Esophagus squamous epithelium (tissue), 5 donors: ENCODE data around the gene TMED1. TPM values are rescaled to one million over a fixed set of nuclear protein-coding genes. Genes with fewer than 3 reads are reported as not detected.

Source experiments
- DNase-seq: peaks from one replicate; lab custom pipeline; 2025; lab: John Stamatoyannopoulos, UW
- H3K27ac ChIP-seq, 4 donors: fragments of 200-600 bp; sonication (generic); one replicate each; pipeline ENCODE4 v1.5.1; 2016 to 2019; ENCODE audit warnings: mild to moderate bottlenecking in 1 of 4
- H3K27me3 ChIP-seq, 4 donors: fragments of 200-600 bp; sonication (generic); 1 replicate in 3 of 4; 2 replicates in 1 of 4; pipeline versions ENCODE4 v1.5.1 to v1.6.0; 2017 to 2021; ENCODE audit warnings: antibody characterized with exemption in 1 of 4
- H3K36me3 ChIP-seq, 3 donors: fragments of 200-600 bp; sonication (generic); one replicate each; pipeline ENCODE4 v1.5.1; 2016 to 2019
- H3K4me1 ChIP-seq, 3 donors: fragments of 200-600 bp; sonication (generic); one replicate each; pipeline ENCODE4 v1.5.1; 2017 to 2019
- H3K4me3 ChIP-seq, 4 donors: fragments of 200-600 bp; sonication (generic); 1 replicate in 3 of 4; 2 replicates in 1 of 4; pipeline ENCODE4 v1.5.1; 2016 to 2019; ENCODE audit warnings: mild to moderate bottlenecking in 2 of 4, moderate library complexity in 1 of 4
- H3K9me3 ChIP-seq, 3 donors: fragments of 200-600 bp; sonication (generic); one replicate each; pipeline ENCODE4 v1.5.1; 2016 to 2019
- CTCF ChIP-seq, 6 experiments: fragments of 450-650 bp in 4 of 6; fragments of 200-600 bp in 2 of 6; sonication (generic) in 2 of 6; IDR thresholded peaks; one replicate each; pipeline ENCODE4 v1.5.1; 2016 to 2019; ENCODE audit warnings: antibody characterized with exemption in 6 of 6, mild to moderate bottlenecking in 4 of 6, moderate library complexity in 4 of 6
- POLR2A ChIP-seq, 4 donors: fragments of 450-650 bp; IDR thresholded peaks; one replicate each; pipeline ENCODE4 v1.6.1; 2017; ENCODE audit warnings: antibody characterized with exemption in 4 of 4, mild to moderate bottlenecking in 4 of 4, moderate library complexity in 3 of 4
- WGBS, 2 donors: methylation state at CpG; one replicate each; pipeline ENCODE4 v1.1.5; 2018; 5-methylcytosine and 5-hydroxymethylcytosine counted together
- intact Hi-C: fragments of 100-400 bp; cut with DNase I; formaldehyde crosslinking; loops from one replicate; pipeline ENCODE4 v1.15.0; 2022
- total RNA-seq, 4 donors: library from RNA; depleted of rRNA; stranded (reverse); fragments of >200 nt; gene quantifications; one replicate each; pipeline ENCODE4 v1.1.0, GENCODE V29; 2016
- donor health status: DM: yes; HTN: yes; CAD: no.

The TMED1 gene
- total RNA-seq, 4 donors from 2014 or later, result 14.7 to 30.3 (median 24.1) TPM

GRCh38 chr19:10852098-10852800, 16.2 kb upstream of the TMED1 start:
- 64 to 73% methylated on average over 7 of the region's 7 CpGs for WGBS, 2 donors
- no peak overlapping the region for H3K27ac ChIP-seq
- H3K9me3 ChIP-seq, result no peaks in the 10 kb centered on the region
- H3K4me3 ChIP-seq, result no peak overlapping the region
- intact Hi-C loops, result loop anchor here (5.0 kb wide), 1 partner anchor 130 kb away; no protein-coding TSS in a partner anchor
- DNase-seq, result no peak
- H3K27me3 ChIP-seq, result peaks cover 0 to 33% (median 0%) of the 10 kb centered on the region in 4 donors
- no peaks in the 10 kb centered on the region for H3K4me1 ChIP-seq
- TF ChIP-seq POLR2A (IDR thresholded peaks at IDR 0.05), result no peak
- TF ChIP-seq CTCF (IDR thresholded peaks at IDR 0.05), result no peak
- H3K36me3 ChIP-seq, result no peaks in the 10 kb centered on the region

GRCh38 chr19:10850631-10851030, 14.6 kb upstream of the TMED1 start:
- peaks cover 0 to 33% (median 0%) of the 10 kb centered on the region in 4 donors for H3K27me3 ChIP-seq
- H3K4me3 ChIP-seq, result no peak overlapping the region
- H3K27ac ChIP-seq, result no peak overlapping the region
- intact Hi-C loops, result loop anchor here (5.0 kb wide), 1 partner anchor 128 kb away; no protein-coding TSS in a partner anchor
- no peaks in the 10 kb centered on the region for H3K36me3 ChIP-seq
- H3K9me3 ChIP-seq, result no peaks in the 10 kb centered on the region
- TF ChIP-seq POLR2A (IDR thresholded peaks at IDR 0.05) (no peak), CTCF (IDR thresholded peaks at IDR 0.05) (no peak)
- no peak for DNase-seq
- H3K4me1 ChIP-seq, result no peaks in the 10 kb centered on the region
- WGBS, 2 donors, result 87 to 91% methylated on average over 5 of the region's 5 CpGs

GRCh38 chr19:10848230-10848856, 12.3 kb upstream of the TMED1 start, which contains the start of gene C19orf38:
Gene C19orf38 (plus strand): TSS chr19:10848415. CDS start chr19:10848509, 94 bp downstream.
- no peaks in the 10 kb centered on the region for H3K4me1 ChIP-seq
- no peak for TF ChIP-seq CTCF (IDR thresholded peaks at IDR 0.05)
- no peak for TF ChIP-seq POLR2A (IDR thresholded peaks at IDR 0.05)
- no peak for DNase-seq
- WGBS, 2 donors, result 37 to 47% methylated on average over 6 to 7 of the region's 14 CpGs
- H3K27ac ChIP-seq, result no peak within 1 kb of the TSS
- intact Hi-C loops, result no loop called here
- no peaks in the 10 kb centered on the region for H3K9me3 ChIP-seq
- peaks cover 0 to 33% (median 0%) of the 10 kb centered on the region in 4 donors for H3K27me3 ChIP-seq
- peak within 1 kb of the TSS in 1 of 4 donors; percentile 3 for H3K4me3 ChIP-seq
- H3K36me3 ChIP-seq, result no peaks in the 10 kb centered on the region

- Histone ChIP-seq H3K27me3 (peaks cover 0 to 33% (median 0%) of the 10 kb centered on the region in 4 donors), H3K27ac (no peak overlapping the region), H3K4me3 (no peak overlapping the region), H3K4me1 (no peaks in the 10 kb centered on the region), H3K36me3 (no peaks in the 10 kb centered on the region), H3K9me3 (no peaks in the 10 kb centered on the region)
- DNase-seq, result no peak
- 88 to 93% methylated on average over 2 of the region's 2 CpGs for WGBS, 2 donors
- intact Hi-C loops, result no loop called here
- no peak for TF ChIP-seq POLR2A (IDR thresholded peaks at IDR 0.05)
- no peak for TF ChIP-seq CTCF (IDR thresholded peaks at IDR 0.05)
These were observed 10.6 kb upstream of the TMED1 start for GRCh38 chr19:10846500-10847202.
